GM12874 (cell line): ENCODE data around the gene CCDC88A.

Experiments
- TF ChIP-seq, protein P1 (sequence below): IDR thresholded peaks from 2 replicates; pipeline ENCODE4 v1.5.1; 2011; ENCODE audit warnings: low read depth, mild to moderate bottlenecking, control low read depth, low read length, moderate library complexity; ENCODE audit not compliant: insufficient read depth

The CCDC88A gene

DNA sequence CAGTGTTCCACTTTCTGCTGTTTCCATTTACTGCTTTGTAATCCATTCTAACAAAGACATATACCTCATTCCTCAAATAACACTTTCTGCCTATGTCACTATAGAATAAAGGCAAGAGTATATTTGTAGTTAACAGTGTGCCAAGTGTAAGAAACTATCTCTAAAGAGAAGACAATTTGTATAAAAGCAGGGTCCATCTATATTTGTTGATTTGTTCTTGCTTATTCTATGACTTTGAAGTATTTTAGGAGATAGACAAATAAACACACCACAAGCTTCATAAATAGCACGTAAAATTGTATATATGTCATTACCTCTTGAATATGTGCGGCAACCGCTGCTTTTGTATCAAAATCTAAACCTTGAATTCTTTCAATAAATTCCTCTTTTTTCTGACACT, 56.0 kb downstream of the CCDC88A start:
- TF ChIP-seq, protein P1, sequence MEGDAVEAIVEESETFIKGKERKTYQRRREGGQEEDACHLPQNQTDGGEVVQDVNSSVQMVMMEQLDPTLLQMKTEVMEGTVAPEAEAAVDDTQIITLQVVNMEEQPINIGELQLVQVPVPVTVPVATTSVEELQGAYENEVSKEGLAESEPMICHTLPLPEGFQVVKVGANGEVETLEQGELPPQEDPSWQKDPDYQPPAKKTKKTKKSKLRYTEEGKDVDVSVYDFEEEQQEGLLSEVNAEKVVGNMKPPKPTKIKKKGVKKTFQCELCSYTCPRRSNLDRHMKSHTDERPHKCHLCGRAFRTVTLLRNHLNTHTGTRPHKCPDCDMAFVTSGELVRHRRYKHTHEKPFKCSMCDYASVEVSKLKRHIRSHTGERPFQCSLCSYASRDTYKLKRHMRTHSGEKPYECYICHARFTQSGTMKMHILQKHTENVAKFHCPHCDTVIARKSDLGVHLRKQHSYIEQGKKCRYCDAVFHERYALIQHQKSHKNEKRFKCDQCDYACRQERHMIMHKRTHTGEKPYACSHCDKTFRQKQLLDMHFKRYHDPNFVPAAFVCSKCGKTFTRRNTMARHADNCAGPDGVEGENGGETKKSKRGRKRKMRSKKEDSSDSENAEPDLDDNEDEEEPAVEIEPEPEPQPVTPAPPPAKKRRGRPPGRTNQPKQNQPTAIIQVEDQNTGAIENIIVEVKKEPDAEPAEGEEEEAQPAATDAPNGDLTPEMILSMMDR: no peak

DNA sequence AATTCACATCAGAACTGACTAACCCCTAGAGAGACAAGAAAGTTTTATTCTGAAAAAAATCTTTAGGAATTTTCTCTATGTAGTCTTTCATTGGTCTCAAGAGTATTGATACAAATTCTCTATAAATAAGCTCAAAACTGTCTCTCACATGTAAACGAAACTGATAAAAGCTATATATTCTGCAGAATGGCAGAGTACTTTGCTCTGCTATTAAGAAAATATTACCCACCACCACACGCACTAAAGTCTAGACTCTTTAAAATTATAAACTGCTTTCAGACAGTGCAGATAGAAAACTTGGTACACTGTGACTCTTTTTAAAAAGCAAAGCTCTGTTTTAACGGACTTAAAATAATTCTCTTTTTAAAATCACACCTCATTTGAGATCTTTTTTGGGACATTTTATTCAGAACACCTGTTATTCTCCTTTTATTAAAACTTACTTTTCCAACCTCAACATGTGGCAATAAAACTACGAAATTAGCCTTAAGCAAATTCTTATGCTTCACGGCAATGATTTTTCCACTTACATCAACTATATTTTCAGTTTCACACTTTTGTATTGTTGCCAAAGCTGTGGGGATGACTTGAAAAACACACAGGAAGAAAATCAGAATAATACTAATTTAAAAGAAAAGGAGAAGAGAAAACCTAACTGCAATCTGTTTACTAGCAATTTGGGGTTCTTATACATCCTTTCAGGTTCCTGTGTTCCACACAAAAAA, 58.0 kb downstream of the CCDC88A start:
- TF ChIP-seq, protein P1: no peak

DNA sequence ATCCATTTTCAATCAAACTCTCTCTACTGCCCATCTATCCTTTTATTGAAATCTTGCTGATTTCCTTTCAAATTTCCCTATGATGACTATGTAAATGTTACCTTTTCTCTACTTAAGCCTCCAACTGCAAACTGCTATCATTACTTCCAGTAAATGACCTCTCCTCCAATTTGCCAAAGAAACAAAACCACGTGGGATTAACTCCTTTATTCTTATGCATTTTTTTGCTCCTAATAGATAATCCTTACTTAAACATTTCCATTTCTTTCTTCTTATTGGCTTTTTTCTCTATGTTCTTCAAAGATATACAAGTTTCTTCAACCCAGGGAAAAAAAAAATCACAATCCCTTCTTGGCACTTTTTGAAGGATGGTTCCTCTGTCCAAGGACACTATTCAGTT, 61.2 kb downstream of the CCDC88A start:
- TF ChIP-seq, protein P1: no peak

- TF ChIP-seq, protein P1: no peak
These were observed 61.7 kb downstream of the CCDC88A start for GRCh38 chr2:55357927-55358326.

DNA sequence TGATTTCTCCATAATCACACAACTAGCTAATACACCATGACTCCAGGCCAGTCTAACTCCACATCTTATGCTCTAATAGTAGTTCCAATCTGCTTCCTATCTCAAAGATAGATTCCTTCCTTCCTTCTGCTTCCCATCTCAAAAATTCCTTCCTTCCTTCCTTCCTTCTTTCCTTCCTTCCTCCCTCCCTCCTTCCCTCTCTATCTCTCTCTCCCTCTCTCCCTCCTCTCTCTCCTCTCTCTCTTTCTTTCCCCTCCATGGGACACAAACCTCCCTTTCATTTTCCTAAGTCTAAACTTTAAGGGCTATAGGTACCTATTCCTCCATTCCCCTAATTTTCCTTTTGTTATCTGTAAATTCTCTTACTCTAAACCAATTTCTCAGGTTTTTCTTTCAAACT, 62.5 kb downstream of the CCDC88A start:
- TF ChIP-seq, protein P1: no peak

DNA sequence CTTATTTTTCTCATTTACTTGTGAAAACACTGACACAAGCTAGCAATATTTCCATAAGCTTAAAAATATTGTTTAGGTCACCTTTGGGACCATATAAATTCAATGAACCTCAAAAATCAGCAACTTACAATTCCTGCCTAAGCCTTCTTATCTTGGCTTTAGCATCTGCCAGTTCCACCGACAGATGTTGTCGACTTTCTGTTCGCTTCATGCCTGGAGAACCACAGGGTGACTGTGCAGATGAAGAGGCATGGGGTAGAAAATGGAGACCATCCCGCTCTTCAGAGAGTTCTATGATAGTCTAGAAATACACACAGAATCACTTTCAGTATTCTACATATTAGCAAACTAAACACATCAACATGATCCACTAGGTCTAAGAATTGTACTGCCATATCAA, 64.2 kb downstream of the CCDC88A start:
- TF ChIP-seq, protein P1: no peak

DNA sequence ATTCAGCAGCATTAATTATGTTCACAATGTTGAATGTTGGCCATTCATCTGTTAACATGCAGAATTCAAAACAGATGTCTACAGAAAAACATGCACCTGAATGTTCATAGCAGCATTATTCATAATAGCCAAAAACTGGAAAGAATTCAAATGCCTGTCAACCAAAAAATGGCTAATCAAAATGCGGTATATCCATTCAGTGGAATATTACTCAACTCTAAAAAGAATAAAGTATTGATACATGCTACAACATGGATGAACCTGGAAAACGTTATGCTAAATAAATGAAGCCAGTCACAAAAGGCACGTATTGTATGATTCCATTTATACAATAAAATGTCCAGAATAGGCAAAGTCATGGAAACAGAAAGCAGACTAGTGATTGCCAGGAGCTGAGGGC, 68.0 kb downstream of the CCDC88A start:
- TF ChIP-seq, protein P1: no peak
